Stimulated activated CD8-positive, alpha-beta memory T cell treated with anti-CD3 and anti-CD28 coated beads, Interleukin-15, amount 100 ng/mL, for 48 hours (primary cell): ENCODE measurements around the gene CRB3.

Experiments
- DNase-seq, 2 donors: peaks; one replicate each; pipeline ENCODE4 v3.0.0-alpha.2; 2020; ENCODE audit warnings: low read depth in 2 of 2

CRB3 gene

GRCh38 chr19:6433165-6433564 lies 30.9 kb upstream of the CRB3 start:
- DNase-seq: no peak

- DNase-seq: no peak
Measured at GRCh38 chr19:6433663-6434062, 30.4 kb upstream of the CRB3 start, which contains the start of gene SLC25A41. TSS of gene SLC25A41 (minus strand) at chr19:6433763. CDS start at chr19:6433693, 70 bp downstream.

- DNase-seq: no peak
Measured at GRCh38 chr19:6439743-6440142, 24.3 kb upstream of the CRB3 start.

GRCh38 chr19:6440905-6441304 lies 23.2 kb upstream of the CRB3 start:
- no peak for DNase-seq

- DNase-seq: no peak
Measured at GRCh38 chr19:6442087-6442688, 21.9 kb upstream of the CRB3 start.

- no peak for DNase-seq
Measured at GRCh38 chr19:6443986-6444385, 20.1 kb upstream of the CRB3 start.

- DNase-seq: no peak
Measured at GRCh38 chr19:6446452-6446851, 17.6 kb upstream of the CRB3 start.

- no peak for DNase-seq
Measured at GRCh38 chr19:6448045-6448444, 16.0 kb upstream of the CRB3 start.

GRCh38 chr19:6450166-6450565 lies 13.9 kb upstream of the CRB3 start:
- no peak for DNase-seq

GRCh38 chr19:6451583-6452222 lies 12.4 kb upstream of the CRB3 start:
- no peak for DNase-seq

- DNase-seq: no peak
Measured at GRCh38 chr19:6452223-6452614, 11.9 kb upstream of the CRB3 start.

GRCh38 chr19:6452899-6453298 lies 11.2 kb upstream of the CRB3 start:
- DNase-seq: no peak

- DNase-seq: no peak
Measured at GRCh38 chr19:6453951-6454565, 10.0 kb upstream of the CRB3 start.

- DNase-seq: no peak
Measured at GRCh38 chr19:6455924-6456323, 8.1 kb upstream of the CRB3 start.

- DNase-seq: no peak
Measured at GRCh38 chr19:6457958-6458694, 5.9 kb upstream of the CRB3 start.

GRCh38 chr19:6458695-6459261 lies 5.3 kb upstream of the CRB3 start:
- DNase-seq: no peak

GRCh38 chr19:6459262-6460098 lies 4.6 kb upstream of the CRB3 start, which contains the start of gene SLC25A23:
TSS of gene SLC25A23 (minus strand) at chr19:6459792. CDS start at chr19:6459628, 164 bp downstream.
- peak; percentile 34 to 39 for DNase-seq

GRCh38 chr19:6460099-6460884 lies 3.8 kb upstream of the CRB3 start:
- peak; percentile 95 to 96 for DNase-seq

- DNase-seq: no peak
Measured at GRCh38 chr19:6465006-6465405, 935 bp downstream of the CRB3 start.

GRCh38 chr19:6465663-6466062 lies 1.6 kb downstream of the CRB3 start:
- DNase-seq: no peak
